ENCODE data around the gene C7orf25. TPM values are rescaled to one million over a fixed set of nuclear protein-coding genes. Genes with fewer than 3 reads are reported as not detected.

The C7orf25 gene
- total and polyA plus RNA-seq, 10 of the 15 experiments (the other 5 are each of a cell fraction or from before 2014, with no cell fraction given) = 0.63 to 3.2 (median 1.7) TPM

DNA sequence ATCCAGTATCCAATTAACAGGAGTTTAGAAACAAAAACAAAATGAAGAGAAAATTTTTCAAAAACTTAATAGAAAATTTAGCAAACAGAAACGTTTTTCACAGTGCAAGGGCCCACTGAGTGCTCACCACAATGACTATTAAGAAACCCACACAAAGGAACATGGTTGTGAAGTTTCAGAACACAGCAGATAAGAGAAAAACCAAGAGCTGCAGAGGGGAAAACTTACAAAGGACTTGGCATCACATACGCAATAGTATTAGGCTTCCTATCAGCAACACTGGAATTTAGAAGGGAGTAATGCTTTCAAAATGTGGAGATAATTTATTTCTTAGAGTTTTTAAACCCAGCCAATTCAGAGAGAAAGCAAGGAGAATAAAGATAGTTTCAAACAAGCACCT is 1.7 kb upstream of the C7orf25 start:
- Histone ChIP-seq H3K27ac (ENCODE audit: control insufficient read depth, insufficient read depth) (no peak overlapping the region), H3K36me3 (ENCODE audit: control insufficient read depth in 2 of 2, insufficient read depth in 2 of 2, low read length in 1 of 2) (peaks cover 6 to 10% of the 10 kb centered on the region in 2 experiments), H4K20me1 (ENCODE audit: control insufficient read depth, insufficient read depth) (no peaks in the 10 kb centered on the region), H3K4me1 (ENCODE audit: control insufficient read depth, insufficient read depth, low read length) (peaks cover 15% of the 10 kb centered on the region), H3K4me2 (ENCODE audit: control insufficient read depth, insufficient read depth) (no peak overlapping the region), H3K9me3 (replicated peaks; ENCODE audit: control insufficient read depth, insufficient read depth, low read length) (no peaks in the 10 kb centered on the region), H3K79me2 (ENCODE audit: control insufficient read depth, insufficient read depth, low read length) (peaks cover 2% of the 10 kb centered on the region; the same call in 1 of the 2 replicates), H3K4me3 (no peak overlapping the region), H2AFZ (ENCODE audit: control insufficient read depth, low read depth, low read length) (no peak overlapping the region), H3K27me3 (replicated peaks in 1 of 2; ENCODE audit: control insufficient read depth in 2 of 2, insufficient read depth in 2 of 2, low read length in 1 of 2) (no peaks in the 10 kb centered on the region), H3K9ac (ENCODE audit: control insufficient read depth, insufficient read depth, low read length) (no peak overlapping the region)
- ATAC-seq (no peak), DNase-seq (ENCODE audit: low read depth, low spot score) (no peak), FAIRE-seq (no peak)
- WGBS (ENCODE audit: insufficient coverage, insufficient replicate concordance, low lambda C conversion rate, missing lambda C conversion rate) = 50% methylated on average over 2 of the region's 2 CpGs
- TF ChIP-seq RUNX3 (IDR thresholded peaks at IDR 0.05; ENCODE audit: low read length) (peak; percentile 69), RAD21 (IDR thresholded peaks at IDR 0.05; ENCODE audit: insufficient read depth, low read depth, low read length) (no peak), KDM1A (IDR thresholded peaks at IDR 0.05; ENCODE audit: borderline replicate concordance) (no peak), SREBF2 (IDR thresholded peaks at IDR 0.05; ENCODE audit: low read length) (no peak), POLR2AphosphoS2 (IDR thresholded peaks at IDR 0.05; ENCODE audit: low read depth, low read length) (no peak), PAX8 (IDR thresholded peaks at IDR 0.05) (no peak)
- TF ChIP-seq, protein P1, sequence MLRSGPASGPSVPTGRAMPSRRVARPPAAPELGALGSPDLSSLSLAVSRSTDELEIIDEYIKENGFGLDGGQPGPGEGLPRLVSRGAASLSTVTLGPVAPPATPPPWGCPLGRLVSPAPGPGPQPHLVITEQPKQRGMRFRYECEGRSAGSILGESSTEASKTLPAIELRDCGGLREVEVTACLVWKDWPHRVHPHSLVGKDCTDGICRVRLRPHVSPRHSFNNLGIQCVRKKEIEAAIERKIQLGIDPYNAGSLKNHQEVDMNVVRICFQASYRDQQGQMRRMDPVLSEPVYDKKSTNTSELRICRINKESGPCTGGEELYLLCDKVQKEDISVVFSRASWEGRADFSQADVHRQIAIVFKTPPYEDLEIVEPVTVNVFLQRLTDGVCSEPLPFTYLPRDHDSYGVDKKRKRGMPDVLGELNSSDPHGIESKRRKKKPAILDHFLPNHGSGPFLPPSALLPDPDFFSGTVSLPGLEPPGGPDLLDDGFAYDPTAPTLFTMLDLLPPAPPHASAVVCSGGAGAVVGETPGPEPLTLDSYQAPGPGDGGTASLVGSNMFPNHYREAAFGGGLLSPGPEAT (IDR thresholded peaks at IDR 0.05; ENCODE audit: low read depth) = no peak
- intact Hi-C loops (cut with micrococcal nuclease; ENCODE audit: unreplicated experiment) = loop anchor here (2.0 kb wide), 1 partner anchor 19 kb away; the partner anchor contains the start of genes MRPL32 and PSMA2
- ChIA-PET RAD21 (ENCODE audit: unreplicated experiment) (no interaction called here), CTCF (interaction anchor here (0.6 to 2.6 kb wide), 4 partner anchors 9 to 18 kb away, joined by 3 to 9 read pairs (median 4); partner anchors contain the start of gene PSMA2), SMC1A (ENCODE audit: uncharacterized antibody, unreplicated experiment) (interaction anchor here (3.9 to 6.1 kb wide), 2 partner anchors 12 to 18 kb away, joined by 33 to 34 read pairs; partner anchors contain the start of genes MRPL32 and PSMA2), POLR2A (interaction anchor here (1.4 to 2.6 kb wide), 2 partner anchors 16 to 26 kb away, joined by 3 to 6 read pairs; no protein-coding TSS in a partner anchor)
- no TSS peak for BruUV-seq (replicated peaks)
- in situ Hi-C loops (cut with MboI) = no loop called here

All from GM12878 (cell line).